ENCODE results near the gene MRPL11.

MRPL11 gene

DNA sequence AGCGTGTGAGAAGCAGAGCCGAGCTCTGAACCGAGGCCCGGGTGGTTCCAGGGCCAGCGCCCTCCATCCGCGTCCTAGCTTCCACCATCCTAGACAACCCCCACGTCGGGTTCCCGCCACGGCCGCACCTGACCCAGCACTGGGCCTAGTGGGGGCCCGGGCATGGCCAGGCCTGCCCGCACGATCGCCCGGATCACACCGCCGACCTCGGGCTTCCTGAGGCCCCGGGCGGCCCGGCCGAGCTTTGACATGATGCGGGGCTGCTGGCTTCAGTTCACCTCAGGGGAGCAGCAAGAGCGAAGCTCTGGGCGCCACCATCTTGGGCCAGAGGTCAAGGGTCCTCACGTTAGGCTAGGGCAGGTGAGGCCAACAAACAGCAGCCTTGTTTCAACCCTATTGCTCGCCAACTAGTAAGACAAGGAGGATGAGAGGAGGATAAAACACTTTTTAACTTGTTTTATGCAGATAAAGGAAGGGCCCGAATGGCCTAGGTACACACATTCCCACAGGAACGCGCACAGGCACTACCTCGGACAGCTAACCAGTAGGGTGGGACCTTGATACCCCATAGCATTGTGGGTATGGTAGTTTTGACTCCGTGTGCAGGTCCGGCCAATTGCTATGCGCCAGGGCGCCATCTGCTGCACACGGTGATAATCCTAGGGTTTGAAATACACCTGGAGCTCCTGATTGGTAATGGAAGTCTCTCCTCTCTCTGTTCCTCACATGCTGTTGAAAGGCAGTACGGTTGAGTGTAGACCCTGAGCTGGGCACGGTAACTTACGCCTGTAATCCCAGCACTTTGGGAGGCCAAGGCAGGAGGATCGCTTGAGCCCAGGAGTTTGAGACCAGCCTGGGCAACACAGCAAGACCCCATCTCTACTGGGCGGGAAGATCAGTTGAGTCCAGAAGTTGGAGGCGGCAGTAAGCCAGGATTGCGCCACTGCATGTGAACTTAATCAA is at the start of gene MRPL11:
TSS of gene MRPL11 (minus strand) at position 345 of the 963 bp plus-strand sequence. CDS start at position 251, 94 bp downstream.
- H3K4me3 ChIP-seq (ENCODE audit: low read depth, low read length): peak within 1 kb of the TSS; percentile 91
- TF ChIP-seq, protein P1, sequence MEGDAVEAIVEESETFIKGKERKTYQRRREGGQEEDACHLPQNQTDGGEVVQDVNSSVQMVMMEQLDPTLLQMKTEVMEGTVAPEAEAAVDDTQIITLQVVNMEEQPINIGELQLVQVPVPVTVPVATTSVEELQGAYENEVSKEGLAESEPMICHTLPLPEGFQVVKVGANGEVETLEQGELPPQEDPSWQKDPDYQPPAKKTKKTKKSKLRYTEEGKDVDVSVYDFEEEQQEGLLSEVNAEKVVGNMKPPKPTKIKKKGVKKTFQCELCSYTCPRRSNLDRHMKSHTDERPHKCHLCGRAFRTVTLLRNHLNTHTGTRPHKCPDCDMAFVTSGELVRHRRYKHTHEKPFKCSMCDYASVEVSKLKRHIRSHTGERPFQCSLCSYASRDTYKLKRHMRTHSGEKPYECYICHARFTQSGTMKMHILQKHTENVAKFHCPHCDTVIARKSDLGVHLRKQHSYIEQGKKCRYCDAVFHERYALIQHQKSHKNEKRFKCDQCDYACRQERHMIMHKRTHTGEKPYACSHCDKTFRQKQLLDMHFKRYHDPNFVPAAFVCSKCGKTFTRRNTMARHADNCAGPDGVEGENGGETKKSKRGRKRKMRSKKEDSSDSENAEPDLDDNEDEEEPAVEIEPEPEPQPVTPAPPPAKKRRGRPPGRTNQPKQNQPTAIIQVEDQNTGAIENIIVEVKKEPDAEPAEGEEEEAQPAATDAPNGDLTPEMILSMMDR (conservative IDR thresholded peaks at IDR 0.05; ENCODE audit: low read depth, low read length): peak; percentile 76
- peak; percentile 97 for DNase-seq (ENCODE audit: low read depth)

DNA sequence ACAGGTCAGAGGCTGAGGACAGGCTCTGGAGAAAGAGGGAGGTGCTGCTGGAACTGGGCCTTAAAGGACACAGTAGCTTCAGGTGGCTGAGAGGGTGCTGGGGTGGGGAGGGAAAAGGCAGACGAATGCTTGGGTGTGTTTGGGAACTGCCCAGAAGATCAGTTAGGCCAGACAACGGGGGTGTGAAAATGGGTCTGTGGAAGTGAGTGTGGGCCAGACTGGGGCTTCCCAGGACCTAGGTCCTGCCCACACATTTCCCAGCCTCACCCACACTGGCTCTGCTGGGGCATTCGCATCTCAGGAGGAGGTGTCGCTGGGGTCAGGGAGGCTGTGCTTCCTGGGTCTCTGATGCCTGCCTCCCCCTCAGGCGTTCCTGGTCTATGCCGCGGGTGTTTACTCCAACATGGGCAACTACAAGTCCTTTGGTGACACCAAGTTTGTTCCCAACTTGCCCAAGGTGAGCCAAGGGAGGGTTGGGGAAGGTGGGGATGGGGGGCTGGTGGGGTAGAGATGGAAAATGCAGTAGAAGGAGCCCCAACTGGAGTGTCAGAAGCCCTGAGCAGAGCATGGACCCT is 46.2 kb upstream of the MRPL11 start:
- no peak for DNase-seq (ENCODE audit: low read depth)
- TF ChIP-seq, protein P1 (conservative IDR thresholded peaks at IDR 0.05; ENCODE audit: low read depth, low read length): no peak
- H3K4me3 ChIP-seq (ENCODE audit: low read depth, low read length): no peak overlapping the region

DNA sequence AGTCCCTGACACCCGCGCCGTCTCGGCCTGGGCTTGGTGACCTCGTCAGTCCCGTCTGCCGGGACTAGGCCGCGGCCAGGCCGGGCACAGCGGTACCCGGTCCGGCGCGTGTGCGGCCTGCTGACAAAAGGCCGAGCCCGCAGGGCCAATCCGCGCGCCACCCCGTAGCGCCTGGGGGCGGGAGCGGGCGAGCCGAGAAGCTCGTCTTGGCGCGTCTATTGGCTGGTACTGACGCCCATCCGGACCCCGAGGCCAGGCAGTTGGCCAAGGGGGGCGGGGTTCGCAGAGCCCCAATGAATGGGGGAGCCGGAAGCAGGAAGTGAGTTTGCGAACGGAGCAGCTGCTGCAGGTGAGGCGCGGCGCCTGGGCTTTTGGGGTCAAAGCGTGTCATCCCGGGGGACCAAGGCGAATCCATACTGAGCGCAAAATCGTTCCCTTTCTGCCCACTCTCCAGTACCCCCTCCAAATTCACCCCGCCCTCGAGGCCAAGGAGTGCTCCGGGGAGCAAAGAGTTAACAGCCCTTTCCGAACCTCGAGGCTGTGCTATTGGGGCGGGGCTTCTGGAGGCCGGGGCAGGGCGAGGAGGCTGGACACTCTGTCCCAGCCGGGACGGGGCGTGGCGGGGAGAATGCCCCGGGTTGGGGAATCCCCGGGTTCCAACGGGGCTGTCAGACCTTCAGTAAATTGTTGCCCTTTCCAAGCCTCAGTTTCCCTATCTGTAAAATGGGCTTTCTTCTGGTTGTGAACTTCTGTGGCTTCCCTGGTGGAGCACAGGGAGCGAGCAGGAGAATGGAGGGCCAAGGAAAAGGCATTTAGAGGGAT is 41.7 kb upstream of the MRPL11 start, which contains the start of gene DPP3:
TSS of gene DPP3 (plus strand) at position 318 of the 822 bp plus-strand sequence. CDS start 1,767 bp downstream, outside the sequence.
- H3K4me3 ChIP-seq (ENCODE audit: low read depth, low read length): peak within 1 kb of the TSS; percentile 88
- TF ChIP-seq, protein P1 (conservative IDR thresholded peaks at IDR 0.05; ENCODE audit: low read depth, low read length): no peak
- peak; percentile 97 for DNase-seq (ENCODE audit: low read depth)

- peak overlapping the region; percentile 88 for H3K4me3 ChIP-seq (ENCODE audit: low read depth, low read length)
- TF ChIP-seq, protein P1 (conservative IDR thresholded peaks at IDR 0.05; ENCODE audit: low read depth, low read length): no peak
- peak; percentile 50 for DNase-seq (ENCODE audit: low read depth)
These were observed 40.9 kb upstream of the MRPL11 start for GRCh38 chr11:66479394-66480116.

DNA sequence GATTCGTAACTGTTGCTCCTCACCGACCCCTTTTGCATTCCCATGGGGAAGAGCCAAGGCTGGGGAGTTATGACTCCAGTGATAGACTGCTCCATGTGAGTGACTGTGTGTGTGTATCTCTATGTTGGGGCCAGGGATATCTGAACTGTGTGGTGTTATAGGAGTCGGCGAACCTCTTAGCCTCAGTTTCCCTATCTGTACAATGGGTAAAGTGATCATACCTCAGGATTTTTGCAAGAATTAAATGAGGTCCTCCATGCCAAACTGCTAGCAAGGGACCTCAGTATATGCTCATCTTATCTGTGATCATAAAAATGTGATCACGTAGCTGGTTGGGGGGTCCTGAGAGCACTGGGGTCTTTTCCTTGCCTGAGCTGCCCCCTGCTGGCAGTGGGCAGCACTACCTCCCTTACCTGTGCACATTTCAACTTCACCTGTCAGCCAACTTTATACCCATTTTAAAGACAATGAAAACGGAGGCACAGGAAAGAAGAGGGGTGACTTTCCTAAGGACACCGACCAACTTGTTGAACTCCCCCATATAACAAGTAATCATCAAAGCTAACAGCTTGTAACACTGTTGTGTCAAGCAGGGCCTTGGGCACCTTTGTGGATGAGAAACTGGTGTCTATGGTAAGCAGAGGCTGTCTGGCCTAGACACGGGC is 40.2 kb upstream of the MRPL11 start:
- TF ChIP-seq, protein P1 (conservative IDR thresholded peaks at IDR 0.05; ENCODE audit: low read depth, low read length): peak; percentile 86
- H3K4me3 ChIP-seq (ENCODE audit: low read depth, low read length): peak overlapping the region; percentile 88
- DNase-seq (ENCODE audit: low read depth): peak; percentile 26
